Measurements from ENCODE around the gene CELF1. TPM values are rescaled to one million over a fixed set of nuclear protein-coding genes. Genes with fewer than 3 reads are reported as not detected.

Gene CELF1
- total and polyA plus RNA-seq, 2 of the 13 experiments (the other 11 are each of a cell fraction or from before 2014, with no cell fraction given), result 69.0 to 80.1 TPM

DNA sequence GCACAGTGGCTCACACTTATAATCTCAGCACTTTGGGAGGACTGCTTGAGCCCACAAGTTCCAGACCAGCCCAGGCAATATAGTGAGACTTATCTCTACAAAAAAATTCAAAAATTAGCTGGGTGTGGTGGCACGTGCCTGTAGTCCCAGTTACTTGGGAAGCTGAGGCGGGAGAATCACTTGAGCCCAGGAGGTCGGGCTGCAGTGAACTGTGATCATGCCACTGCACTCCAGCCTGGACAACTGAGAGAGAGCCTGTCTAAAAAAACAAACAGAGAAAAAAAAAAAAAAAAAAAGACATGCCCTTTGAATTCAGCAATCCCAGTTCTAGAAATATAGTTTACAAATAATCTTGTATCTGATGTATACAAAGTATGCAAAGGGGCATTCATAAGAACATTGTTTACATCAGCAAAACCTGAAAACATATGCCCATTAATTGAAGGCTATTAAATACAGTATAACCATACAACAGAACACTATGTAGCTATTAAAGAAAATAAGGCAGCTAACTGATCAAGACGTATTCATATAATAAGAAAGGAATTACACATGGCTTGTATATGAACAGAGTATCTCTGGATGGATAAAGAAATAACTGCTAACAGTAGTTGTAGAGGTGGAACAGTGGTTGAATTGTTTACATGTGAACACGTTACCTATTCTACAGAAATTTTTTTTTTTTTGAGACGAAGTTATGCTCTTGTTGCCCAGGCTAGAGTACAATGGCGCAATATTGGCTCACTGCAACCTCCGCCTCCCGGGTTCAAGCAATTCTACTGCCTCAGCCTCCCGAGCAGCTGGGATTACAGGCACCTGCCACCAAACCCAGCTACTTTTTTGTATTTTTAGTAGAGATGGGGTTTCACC is 35.7 kb downstream of the CELF1 start:
- ATAC-seq (peak; percentile 69), DNase-seq (ENCODE audit: low spot score) (peak; percentile 45), FAIRE-seq (no peak)
- in situ Hi-C loops (cut with HindIII; ENCODE audit: extremely low pct_ligation_motif_present, low pct_unique_long_range_greater_than_20kb) (no loop called here), intact Hi-C loops (cut with micrococcal nuclease; ENCODE audit: unreplicated experiment) (no loop called here)
- ChIA-PET POLR2A (no interaction called here), CTCF (ENCODE audit: low intra/inter-chr PET ratio, low total read pairs) (no interaction called here)
- H3K27ac ChIP-seq (ENCODE audit: extremely low read length, insufficient read depth, low read length), result peak overlapping the region; percentile 19
- H3K4me1 ChIP-seq (ENCODE audit: insufficient read depth, low read length), result peaks cover 62% of the 10 kb centered on the region
- H3K36me3 ChIP-seq (replicated peaks in 1 of 2; ENCODE audit: control insufficient read depth in 1 of 2, insufficient read depth in 2 of 2, low read length in 2 of 2), result 0 out of 5 replicates have a peak, but pooled peaks cover 0 to 5% of the 10 kb centered on the region in 2 experiments
- H3K27me3 ChIP-seq (ENCODE audit: control insufficient read depth in 1 of 2, insufficient read depth in 2 of 2, low read length in 2 of 2), result no peaks in the 10 kb centered on the region
- 25% methylated on average over 10 of the region's 10 CpGs for WGBS (ENCODE audit: low lambda C conversion rate)
- no peaks in the 10 kb centered on the region for H3K9me3 ChIP-seq (ENCODE audit: low read length)
- H4K20me1 ChIP-seq (ENCODE audit: insufficient read depth, low read length), result peaks cover 62% of the 10 kb centered on the region
- BruUV-seq (replicated peaks), result no TSS peak
- no peak overlapping the region for H3K9ac ChIP-seq (ENCODE audit: insufficient read depth, low read depth, low read length)
- H3K4me2 ChIP-seq (ENCODE audit: low read depth, low read length), result peak overlapping the region; percentile 19; the same call in 1 of the 2 replicates
- no peak overlapping the region; a peak in 1 of 6 replicates for H3K4me3 ChIP-seq (replicated peaks in 1 of 3; ENCODE audit: insufficient read depth in 1 of 3, low read depth in 2 of 3, low read length in 3 of 3)
- peaks cover 86% of the 10 kb centered on the region for H3K79me2 ChIP-seq (ENCODE audit: insufficient read depth, low read length)
- H2AFZ ChIP-seq (ENCODE audit: low read length), result no peak overlapping the region
- TF ChIP-seq SRY (CRISPR knock-in tag; IDR thresholded peaks at IDR 0.05), result no peak
- no peak for TF ChIP-seq FOSL2 (CRISPR knock-in tag; IDR thresholded peaks at IDR 0.05)
- TF ChIP-seq KDM5B (CRISPR knock-in tag; IDR thresholded peaks at IDR 0.05; ENCODE audit: borderline replicate concordance), result no peak
- no peak for TF ChIP-seq ELF1 (CRISPR knock-in tag; IDR thresholded peaks at IDR 0.05)
- peak; percentile 78 for TF ChIP-seq CEBPG (CRISPR knock-in tag; IDR thresholded peaks at IDR 0.05)
- TF ChIP-seq ZNF224 (CRISPR knock-in tag; IDR thresholded peaks at IDR 0.05), result no peak
- no peak for TF ChIP-seq RBM22 (optimal IDR thresholded peaks at IDR 0.05; ENCODE audit: low read length)
- no peak for TF ChIP-seq TOE1 (CRISPR knock-in tag; IDR thresholded peaks at IDR 0.05)
- no peak for TF ChIP-seq GPN1 (CRISPR knock-in tag; IDR thresholded peaks at IDR 0.05; ENCODE audit: borderline replicate concordance)
- TF ChIP-seq HMG20A (CRISPR knock-in tag; IDR thresholded peaks at IDR 0.05; ENCODE audit: borderline replicate concordance), result no peak
- TF ChIP-seq ZNF484 (CRISPR knock-in tag; IDR thresholded peaks at IDR 0.05; ENCODE audit: borderline replicate concordance, low read depth), result no peak
- TF ChIP-seq FIP1L1 (IDR thresholded peaks at IDR 0.05; ENCODE audit: borderline replicate concordance, insufficient read depth, low read depth, low read length), result no peak
- TF ChIP-seq, protein P1, sequence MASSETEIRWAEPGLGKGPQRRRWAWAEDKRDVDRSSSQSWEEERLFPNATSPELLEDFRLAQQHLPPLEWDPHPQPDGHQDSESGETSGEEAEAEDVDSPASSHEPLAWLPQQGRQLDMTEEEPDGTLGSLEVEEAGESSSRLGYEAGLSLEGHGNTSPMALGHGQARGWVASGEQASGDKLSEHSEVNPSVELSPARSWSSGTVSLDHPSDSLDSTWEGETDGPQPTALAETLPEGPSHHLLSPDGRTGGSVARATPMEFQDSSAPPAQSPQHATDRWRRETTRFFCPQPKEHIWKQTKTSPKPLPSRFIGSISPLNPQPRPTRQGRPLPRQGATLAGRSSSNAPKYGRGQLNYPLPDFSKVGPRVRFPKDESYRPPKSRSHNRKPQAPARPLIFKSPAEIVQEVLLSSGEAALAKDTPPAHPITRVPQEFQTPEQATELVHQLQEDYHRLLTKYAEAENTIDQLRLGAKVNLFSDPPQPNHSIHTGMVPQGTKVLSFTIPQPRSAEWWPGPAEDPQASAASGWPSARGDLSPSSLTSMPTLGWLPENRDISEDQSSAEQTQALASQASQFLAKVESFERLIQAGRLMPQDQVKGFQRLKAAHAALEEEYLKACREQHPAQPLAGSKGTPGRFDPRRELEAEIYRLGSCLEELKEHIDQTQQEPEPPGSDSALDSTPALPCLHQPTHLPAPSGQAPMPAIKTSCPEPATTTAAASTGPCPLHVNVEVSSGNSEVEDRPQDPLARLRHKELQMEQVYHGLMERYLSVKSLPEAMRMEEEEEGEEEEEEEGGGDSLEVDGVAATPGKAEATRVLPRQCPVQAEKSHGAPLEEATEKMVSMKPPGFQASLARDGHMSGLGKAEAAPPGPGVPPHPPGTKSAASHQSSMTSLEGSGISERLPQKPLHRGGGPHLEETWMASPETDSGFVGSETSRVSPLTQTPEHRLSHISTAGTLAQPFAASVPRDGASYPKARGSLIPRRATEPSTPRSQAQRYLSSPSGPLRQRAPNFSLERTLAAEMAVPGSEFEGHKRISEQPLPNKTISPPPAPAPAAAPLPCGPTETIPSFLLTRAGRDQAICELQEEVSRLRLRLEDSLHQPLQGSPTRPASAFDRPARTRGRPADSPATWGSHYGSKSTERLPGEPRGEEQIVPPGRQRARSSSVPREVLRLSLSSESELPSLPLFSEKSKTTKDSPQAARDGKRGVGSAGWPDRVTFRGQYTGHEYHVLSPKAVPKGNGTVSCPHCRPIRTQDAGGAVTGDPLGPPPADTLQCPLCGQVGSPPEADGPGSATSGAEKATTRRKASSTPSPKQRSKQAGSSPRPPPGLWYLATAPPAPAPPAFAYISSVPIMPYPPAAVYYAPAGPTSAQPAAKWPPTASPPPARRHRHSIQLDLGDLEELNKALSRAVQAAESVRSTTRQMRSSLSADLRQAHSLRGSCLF (CRISPR knock-in tag; IDR thresholded peaks at IDR 0.05; ENCODE audit: borderline replicate concordance), result no peak
- TF ChIP-seq, protein P2, sequence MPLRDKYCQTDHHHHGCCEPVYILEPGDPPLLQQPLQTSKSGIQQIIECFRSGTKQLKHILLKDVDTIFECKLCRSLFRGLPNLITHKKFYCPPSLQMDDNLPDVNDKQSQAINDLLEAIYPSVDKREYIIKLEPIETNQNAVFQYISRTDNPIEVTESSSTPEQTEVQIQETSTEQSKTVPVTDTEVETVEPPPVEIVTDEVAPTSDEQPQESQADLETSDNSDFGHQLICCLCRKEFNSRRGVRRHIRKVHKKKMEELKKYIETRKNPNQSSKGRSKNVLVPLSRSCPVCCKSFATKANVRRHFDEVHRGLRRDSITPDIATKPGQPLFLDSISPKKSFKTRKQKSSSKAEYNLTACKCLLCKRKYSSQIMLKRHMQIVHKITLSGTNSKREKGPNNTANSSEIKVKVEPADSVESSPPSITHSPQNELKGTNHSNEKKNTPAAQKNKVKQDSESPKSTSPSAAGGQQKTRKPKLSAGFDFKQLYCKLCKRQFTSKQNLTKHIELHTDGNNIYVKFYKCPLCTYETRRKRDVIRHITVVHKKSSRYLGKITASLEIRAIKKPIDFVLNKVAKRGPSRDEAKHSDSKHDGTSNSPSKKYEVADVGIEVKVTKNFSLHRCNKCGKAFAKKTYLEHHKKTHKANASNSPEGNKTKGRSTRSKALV (CRISPR knock-in tag; IDR thresholded peaks at IDR 0.05), result no peak
- TF ChIP-seq ATRX (CRISPR knock-in tag; IDR thresholded peaks at IDR 0.05; ENCODE audit: borderline replicate concordance), result no peak
- TF ChIP-seq ZNF569 (CRISPR knock-in tag; IDR thresholded peaks at IDR 0.05; ENCODE audit: borderline replicate concordance), result no peak
- TF ChIP-seq ZFP37 (CRISPR knock-in tag; IDR thresholded peaks at IDR 0.05; ENCODE audit: borderline replicate concordance), result no peak
- no peak for TF ChIP-seq YEATS4 (CRISPR knock-in tag; IDR thresholded peaks at IDR 0.05; ENCODE audit: borderline replicate concordance)
